Kidney epithelial cell (primary cell): ENCODE data around the gene TMEM231. TPM values are rescaled to one million over a fixed set of nuclear protein-coding genes. Genes with fewer than 3 reads are reported as not detected.

ENCODE experiments used
- DNase-seq: peaks from one replicate; pipeline ENCODE4 v3.0.0-alpha.2; 2010; ENCODE audit warnings: low read depth
- H3K27me3 ChIP-seq: 2 replicates; pipeline ENCODE4 v1.6.0; 2011; ENCODE audit warnings: low read length; ENCODE audit not compliant: control insufficient read depth, insufficient read depth
- H3K36me3 ChIP-seq: 2 replicates; pipeline ENCODE4 v1.5.1; 2011; ENCODE audit warnings: low read length; ENCODE audit not compliant: control insufficient read depth, insufficient read depth
- H3K4me3 ChIP-seq: 2 replicates; pipeline ENCODE4 v1.5.1; 2011; ENCODE audit warnings: low read depth, mild to moderate bottlenecking, control low read depth, low read length
- CTCF ChIP-seq: IDR thresholded peaks from 2 replicates; pipeline ENCODE4 v1.5.1; 2011; ENCODE audit warnings: mild to moderate bottlenecking, moderate library complexity, low read length, control low read depth, inconsistent platforms; ENCODE audit not compliant: insufficient read depth, poor library complexity, severe bottlenecking
- total RNA-seq: library from RNA; depleted of rRNA; stranded (reverse); fragments of >200 nt; gene quantifications from 2 replicates; pipeline ENCODE4 v1.2.3, GENCODE V29; 2015

TMEM231 gene
- total RNA-seq, 1 donor from 2014 or later = 16.0 TPM

GRCh38 chr16:75578212-75578611 lies 22.2 kb upstream of the TMEM231 start:
- TF ChIP-seq CTCF = no peak
- Histone ChIP-seq H3K4me3 (no peak overlapping the region), H3K36me3 (peaks cover 1% of the 10 kb centered on the region), H3K27me3 (no peaks in the 10 kb centered on the region)
- no peak for DNase-seq

DNA sequence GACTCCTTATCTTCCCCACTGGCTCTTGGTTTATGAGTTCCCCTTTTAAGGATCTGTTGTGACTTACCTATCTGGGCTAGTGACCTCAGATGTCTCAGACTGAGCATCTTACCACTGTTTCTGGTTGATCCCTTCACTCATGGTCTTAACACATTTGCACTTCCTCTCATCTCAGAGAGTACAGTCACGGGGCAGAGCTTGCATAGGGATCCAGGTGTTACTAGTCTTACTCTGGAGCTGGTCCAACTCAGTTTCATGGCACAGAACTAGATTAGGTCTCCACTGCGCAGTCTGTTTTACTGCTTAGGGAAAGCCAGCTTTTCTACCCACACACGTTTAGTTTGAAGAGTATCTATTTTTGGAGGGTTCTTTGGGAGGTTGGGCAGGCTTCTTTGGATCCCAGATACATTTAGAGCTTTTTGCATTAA lies 20.3 kb upstream of the TMEM231 start:
- Histone ChIP-seq H3K27me3 (no peaks in the 10 kb centered on the region), H3K4me3 (no peak overlapping the region), H3K36me3 (peaks cover 1% of the 10 kb centered on the region)
- TF ChIP-seq CTCF = no peak
- no peak for DNase-seq

- DNase-seq = no peak
- no peaks in the 10 kb centered on the region for H3K27me3 ChIP-seq
- H3K36me3 ChIP-seq = peaks cover 1% of the 10 kb centered on the region
- no peak overlapping the region for H3K4me3 ChIP-seq
- TF ChIP-seq CTCF = no peak
Observed at GRCh38 chr16:75575958-75576357, 19.9 kb upstream of the TMEM231 start.

GRCh38 chr16:75573955-75574354 lies 17.9 kb upstream of the TMEM231 start:
- DNase-seq = no peak
- no peak for TF ChIP-seq CTCF
- Histone ChIP-seq H3K4me3 (no peak overlapping the region), H3K27me3 (no peaks in the 10 kb centered on the region), H3K36me3 (peaks cover 1% of the 10 kb centered on the region)

DNA sequence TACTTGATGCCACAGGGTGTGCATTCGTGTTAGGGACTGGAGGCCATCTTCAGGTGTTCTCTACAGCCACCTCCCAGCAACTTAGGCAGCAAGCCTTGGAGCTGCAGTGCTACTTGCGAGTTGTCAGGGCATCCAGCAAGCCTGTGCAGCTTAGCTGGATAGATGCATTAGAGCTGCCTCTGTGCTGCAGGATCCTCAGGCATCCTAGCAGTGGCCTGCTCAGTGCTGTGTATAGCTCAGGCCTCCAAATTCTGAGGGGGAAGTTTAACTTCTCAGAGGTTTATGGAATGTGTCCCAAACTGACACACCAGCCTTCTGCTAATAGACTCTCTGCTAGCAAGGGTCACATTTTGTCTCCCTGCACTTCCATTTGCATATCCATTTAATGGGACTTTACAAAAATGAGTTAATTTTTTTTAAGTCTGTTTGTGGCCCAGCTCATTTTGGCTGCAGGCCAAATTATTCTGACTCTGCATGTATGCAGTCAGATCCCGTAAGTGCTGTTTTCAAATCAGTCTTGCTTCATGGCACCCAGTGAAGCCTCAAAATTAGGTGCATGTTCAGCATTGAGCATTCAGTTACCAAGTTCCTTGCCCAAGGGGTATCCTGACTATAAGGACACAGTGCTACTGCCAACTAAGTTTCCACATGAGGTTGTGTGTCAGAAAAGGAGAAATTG lies 17.0 kb upstream of the TMEM231 start:
- TF ChIP-seq CTCF = no peak
- no peak for DNase-seq
- Histone ChIP-seq H3K36me3 (peaks cover 1% of the 10 kb centered on the region), H3K4me3 (no peak overlapping the region), H3K27me3 (no peaks in the 10 kb centered on the region)
